GM21737 (cell line): ENCODE measurements around the gene HYI.

ENCODE experiments used
- ATAC-seq: cut with Tn5 transposase; IDR thresholded peaks from one replicate; pipeline ENCODE4 v1.9.1; 2021; ENCODE audit warnings: mild to moderate bottlenecking, moderate library complexity; ENCODE audit not compliant: unreplicated experiment

HYI gene

DNA sequence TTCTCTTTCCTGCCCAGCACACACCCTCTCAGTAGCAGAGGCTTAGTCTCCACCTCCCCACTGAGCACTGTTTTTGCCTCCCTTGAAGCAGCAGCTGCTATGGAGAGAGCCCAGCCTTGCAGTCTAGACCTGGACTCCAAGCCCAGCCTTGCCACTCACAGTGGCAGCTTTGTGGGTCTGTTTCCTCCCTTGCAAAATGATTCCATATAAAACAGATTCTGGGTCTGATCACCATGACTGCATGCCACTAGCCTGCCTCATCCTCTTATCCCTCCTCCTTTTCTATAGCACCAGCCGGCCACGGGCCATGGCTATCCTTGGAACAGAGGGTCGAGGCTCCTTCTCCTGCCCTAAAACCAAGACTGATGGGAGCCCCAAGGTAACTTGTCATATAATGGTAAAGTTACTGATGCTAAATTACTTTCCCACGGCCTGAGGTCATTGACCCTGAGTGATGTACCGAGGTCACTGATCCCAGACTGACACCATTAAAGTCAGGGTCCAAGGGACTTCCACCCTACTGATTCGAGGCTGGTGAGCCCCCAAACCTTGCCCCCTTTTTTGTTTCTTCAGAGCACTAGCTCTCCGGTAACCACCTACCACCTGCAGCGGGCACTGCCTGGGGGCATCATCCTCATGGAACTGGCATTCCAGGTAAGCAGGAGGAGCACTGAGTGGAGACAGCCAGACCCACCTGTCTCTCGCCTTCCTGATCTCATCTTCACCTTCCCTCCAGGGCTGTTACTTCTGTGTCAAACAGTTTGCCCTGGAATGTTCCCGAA is 7.9 kb downstream of the HYI start:
- ATAC-seq = no peak

DNA sequence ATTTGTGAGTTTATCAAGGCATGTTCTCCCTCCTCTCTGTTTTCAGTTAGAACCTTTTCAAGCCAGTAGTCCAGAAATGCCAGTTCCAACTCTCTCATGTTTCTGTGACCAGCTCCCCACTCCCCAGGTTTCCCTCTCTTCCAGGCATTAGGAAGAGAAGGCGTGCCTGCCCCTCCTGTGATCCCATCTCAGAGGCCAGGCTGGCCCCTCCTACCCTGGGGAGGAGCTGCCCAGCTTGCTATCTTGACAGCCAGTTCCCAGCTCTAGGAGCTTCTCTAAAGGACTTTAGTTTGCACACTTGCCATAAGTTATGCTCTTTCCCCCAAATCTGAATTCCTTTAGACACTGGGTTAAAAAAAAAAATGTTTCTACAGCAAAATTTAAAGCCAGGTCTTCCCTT is 8.9 kb downstream of the HYI start:
- no peak for ATAC-seq

DNA sequence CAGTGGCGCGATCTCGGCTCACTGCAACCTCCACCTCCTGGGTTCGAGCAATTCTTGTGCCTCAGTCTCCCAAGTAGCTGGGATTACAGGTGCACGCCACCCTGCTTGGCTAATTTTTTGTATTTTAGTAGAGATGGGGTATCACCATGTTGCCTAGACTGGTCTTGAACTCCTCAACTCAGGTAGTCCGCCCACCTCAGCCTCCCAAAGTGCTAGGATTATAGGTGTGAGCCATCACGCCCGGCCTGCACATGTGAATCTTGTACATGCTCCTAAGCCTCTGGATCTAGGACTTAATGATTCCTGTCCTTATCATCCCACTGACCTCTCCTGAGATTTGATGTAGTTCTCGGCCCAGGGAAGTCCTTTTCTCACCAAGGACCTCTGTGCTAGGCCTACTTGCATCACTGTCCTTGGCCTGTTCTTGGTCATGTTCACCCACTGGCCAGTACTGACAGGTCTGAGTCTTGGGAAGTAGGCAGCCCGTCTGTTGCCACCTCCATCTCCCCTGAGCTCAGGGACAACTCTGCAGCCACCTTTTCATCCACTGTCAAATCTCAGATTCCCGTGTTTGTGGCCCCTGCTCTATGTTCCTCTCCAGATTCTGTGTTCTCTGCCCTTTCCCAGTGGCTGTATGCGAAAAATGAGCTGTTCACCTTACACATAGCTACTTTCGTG is 9.4 kb downstream of the HYI start:
- ATAC-seq = no peak

DNA sequence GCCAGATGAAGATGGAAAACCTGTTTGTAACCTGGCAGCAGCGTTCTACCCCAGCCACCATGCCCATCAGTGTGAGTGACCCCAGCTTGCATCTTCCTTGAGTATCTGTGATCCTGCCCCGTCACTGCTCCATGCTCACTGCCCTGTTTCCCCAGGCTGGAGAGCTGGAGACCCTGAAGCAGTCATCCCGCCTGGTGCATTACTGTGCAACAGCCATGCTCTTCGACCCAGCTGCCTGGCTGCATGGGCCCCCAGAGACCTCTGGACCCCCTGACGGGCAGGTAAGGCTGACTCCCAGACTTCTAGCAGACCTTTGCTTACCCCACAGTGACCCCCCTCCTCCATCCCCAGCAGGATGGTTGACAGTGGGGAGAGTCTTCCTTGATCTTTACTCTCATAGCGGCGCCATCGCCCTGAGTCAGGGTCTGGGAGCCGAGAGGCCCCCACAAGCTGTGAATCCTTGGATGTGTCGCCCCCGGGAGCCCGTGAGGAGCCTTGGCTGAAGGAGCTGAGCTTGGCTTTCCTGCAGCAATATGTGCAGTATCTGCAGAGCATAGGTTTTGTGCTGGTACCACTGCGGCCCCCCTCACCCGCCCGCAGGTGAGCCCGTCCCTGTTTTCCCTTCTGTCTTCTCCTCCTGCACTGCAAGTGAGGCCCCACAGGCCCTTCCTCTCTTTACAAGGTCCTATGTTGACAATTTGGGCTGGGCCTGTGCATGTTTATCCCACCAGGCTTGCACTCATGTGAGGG is 10.4 kb downstream of the HYI start:
- ATAC-seq = no peak

DNA sequence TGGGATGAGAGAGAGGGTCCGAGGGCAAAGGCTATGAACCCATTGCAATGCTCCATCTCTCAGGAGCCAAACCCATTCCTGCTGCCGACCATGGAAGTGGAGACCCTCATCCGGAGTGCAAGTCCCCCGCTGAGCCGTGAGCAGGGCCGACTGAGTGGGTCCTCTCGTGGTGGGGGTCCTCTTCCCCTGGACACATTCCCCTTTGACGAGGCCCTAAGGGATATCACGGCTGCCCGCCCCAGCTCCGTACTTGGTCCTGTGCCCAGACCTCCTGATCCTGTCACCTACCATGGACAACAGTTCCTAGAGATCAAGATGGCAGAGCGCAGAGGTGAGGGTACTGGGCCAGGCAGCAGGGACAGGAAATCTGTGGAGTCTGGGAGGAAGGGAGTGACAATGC is 11.0 kb downstream of the HYI start:
- ATAC-seq = no peak

DNA sequence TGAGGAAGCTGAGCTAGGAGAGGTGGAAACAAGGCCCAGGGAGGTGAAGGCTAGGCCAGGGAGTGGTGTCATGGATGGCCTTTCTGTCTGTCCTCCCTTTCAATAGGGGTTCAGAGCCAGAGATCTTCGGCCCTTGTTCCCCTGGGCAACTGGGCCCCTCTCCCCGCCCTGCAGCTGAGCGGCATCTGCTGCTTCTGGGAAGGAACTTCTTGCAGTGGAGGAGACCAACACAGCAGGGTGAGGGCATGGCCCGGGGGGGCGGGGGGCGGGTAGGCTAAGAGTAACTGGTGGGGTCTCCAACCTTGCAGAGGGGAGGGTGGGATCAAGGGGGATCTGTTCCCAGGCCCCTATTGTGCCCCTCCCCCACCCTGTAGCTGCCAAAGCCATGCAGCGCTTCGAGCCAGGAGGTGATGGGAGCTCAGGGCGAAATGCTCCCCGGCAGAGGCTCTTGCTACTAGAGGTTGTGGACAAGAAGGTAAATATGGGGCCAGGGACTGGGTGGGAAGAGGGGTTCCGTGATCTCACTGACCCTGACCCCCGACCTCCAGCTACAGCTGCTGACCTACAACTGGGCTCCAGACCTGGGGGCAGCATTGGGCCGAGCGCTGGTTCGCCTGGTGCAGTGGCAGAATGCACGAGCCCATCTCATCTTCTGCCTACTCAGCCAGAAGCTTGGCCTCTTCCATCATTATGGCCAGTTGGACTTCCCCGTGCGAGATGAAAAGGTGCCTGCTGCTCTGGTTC is 11.7 kb downstream of the HYI start:
- no peak for ATAC-seq

DNA sequence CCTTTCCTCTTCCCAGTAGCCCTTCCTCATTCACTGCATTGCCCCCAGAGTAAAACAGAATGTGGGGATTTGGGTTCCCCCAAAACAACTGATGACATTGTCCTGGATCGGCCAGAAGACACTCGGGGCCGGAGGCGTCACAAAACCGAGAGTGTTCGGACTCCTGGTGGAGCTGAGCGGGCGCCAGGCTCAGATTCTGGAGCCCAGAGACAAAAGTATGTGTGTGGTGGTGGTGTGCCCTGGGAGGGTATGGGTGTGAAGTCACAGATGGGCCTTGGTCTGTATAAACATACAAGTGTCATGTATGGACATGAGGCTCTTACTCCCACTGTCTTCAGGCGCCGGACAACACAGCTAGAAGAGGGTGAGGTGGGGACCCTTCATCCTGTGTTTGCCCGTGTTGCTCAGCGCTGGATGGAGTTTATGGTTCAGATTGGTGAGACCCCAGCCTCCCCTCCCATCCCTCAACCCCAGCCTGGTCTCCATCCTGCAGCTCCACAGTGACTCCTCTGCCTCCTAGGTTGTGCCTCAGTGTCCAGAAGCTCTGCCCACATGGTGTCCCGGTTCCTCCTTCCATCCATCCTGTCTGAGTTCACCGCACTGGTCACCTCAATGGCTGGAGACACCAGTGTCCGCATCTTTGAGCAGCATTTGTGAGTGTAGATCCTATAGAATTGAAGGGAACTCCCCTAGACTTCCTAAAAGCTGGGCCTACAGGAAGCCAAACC is 12.4 kb downstream of the HYI start:
- no peak for ATAC-seq

DNA sequence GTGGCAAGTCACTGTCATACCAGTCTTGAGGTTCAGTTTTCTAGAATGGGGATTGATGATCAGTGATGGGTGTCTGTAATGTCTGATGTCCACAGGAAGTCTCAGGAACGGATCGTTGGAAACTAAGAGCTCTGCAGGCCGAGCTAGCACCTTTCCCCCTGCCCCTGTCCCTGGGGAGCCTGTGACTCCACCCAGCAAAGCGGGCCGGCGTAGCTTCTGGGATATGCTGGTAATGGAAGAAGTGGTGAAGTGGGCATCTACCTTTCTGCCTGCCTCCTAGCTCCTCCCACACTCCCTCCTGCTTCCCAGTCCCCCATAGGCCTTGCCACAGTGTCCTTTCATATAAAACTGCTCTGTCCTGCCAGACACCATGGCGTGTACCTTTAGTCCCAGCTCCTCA is 13.4 kb downstream of the HYI start:
- ATAC-seq = no peak

DNA sequence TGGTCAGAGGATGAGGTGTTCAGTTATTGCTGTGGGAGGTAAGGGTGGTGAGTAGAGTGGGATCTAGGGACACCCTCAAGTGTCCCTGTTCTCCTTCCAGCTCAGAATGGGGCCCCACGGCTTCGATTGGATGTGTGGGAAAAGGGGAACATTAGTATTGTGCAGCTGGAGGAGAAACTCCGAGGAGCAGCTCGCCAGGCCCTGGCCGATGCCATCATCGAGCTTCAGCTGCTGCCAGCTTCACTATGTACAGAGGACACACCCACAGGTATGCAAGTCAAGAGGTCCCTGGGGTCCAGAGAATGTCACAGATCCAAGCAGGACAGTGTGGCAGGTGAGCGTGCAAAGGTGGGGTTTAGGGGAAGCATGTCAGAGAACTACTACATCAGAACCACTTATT is 13.9 kb downstream of the HYI start:
- ATAC-seq = no peak

DNA sequence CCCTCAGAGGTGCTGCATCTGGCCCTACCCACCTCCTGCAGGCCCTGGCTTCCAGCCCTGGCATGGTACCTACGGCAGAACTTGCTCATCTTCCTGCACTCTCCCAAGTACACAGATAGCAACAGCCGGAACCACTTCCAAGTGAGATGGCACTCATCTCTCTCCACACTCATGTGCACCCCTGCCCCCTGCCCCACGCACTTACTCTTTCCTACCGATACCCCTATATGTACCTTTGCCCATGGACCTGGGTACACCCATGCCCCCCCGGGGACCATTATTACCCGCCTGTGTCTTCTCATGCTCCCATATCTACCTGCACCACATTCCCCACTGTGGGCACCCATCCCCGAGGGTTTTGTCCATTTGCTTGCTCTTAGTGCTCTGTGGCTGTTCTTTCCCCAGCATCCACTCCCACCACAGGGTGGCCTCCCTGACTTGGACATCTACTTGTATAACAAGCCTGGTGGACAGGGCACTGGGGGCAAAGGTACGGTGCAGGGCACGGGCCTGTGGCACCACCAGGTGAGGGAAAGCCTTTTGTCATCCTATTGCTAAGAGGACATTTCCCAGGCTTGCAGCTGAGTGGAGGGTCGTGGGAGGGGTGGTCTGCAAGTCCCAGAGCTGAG is 14.7 kb downstream of the HYI start:
- no peak for ATAC-seq

DNA sequence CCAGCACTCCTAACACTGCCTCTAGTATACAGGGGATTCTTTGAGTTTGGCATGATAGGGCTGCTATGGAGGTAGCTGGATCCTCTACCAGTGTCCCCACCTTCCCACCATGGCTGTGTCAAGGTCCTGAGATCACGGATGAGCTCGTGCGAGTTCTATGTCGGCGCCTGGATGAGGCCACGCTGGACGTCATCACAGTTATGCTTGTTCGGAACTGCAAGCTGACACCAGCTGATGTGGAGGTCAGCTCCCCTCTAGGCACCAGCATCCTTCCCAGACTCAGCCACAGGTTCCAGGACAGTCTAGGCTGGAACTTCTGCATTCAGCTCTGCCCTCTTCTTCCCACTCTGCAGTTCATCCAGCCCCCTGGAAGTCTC is 15.2 kb downstream of the HYI start:
- no peak for ATAC-seq

DNA sequence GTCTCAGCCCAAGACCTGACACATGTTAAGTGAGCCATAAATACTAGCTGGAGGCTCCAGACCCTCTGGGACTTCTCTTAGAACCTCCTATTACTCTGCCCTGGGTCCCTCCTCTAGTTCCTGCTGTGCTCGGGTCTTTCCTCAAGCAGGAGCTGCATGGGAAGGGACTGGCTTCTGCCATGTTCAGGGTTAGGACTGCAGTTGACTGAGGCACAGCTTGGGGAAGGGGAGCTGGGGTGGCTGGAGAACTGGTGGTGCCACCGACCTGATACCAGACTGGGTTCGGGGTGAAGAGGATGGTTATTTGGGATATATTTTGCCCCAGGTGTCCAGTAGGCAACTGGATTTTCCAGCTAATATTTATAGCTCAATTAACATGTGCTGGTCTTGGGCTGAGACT is 15.7 kb downstream of the HYI start:
- no peak for ATAC-seq

DNA sequence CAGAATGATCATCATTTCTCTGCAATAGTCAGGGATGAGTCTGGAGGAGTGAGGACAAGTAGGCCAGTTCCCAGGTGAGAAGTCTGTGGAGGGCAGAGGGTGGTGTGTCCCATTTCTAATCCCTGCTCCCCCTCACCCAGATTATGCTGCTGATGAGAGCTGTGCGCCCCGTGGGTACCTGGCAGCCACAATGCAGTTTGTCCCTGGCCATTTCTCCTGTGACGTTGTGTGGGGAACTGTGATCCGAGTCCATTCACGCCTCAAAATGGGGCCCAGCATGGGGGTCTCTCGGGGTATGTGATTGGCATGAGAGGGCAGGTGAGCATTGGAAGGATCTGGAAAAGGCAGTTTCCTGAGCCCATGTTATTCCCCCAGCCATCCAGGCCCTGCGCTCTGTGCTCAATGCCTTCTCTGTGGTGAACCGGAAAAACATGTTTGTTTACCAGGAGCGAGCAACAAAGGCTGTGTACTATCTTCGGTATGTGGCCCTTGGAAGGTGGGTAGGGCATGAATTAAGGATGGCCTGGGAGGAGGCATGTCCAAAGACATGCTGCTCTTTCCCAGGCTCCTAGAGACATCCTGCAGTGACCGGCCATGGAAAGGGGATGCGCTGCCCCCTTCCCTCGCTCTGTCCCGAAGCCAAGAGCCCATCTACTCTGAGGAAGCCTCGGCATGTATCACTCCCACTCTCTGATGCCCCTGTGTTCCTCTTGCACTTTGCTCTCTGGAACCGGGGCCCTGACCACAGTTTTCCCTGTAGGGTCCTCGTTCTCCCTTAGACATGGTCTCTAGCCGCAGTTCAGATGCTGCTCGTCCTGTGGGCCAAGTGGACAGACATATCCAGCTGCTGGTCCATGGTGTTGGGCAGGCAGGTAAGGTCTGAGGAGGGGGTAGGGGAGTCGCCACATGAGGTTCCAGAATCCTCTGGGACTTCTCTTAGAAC is 16.4 kb downstream of the HYI start:
- no peak for ATAC-seq

DNA sequence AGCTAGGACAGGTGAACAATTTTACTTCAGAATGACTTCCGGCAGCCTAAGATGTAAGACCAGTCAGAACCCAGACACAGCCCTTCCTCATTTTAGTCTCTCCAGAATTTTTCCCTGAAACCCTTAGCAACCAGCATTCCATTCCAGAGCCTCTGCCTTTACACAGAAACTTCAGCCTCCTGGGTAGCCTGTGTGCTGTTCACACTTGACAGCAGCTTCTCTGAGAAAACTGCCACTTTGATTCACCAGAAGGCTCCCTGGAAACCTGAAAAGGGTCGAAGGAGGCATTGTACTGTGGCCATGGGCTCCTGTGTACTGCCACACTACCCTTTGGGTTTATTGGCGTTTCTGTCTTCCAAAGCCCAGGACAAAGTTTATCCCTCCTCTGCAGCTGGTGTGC is 17.4 kb downstream of the HYI start:
- no peak for ATAC-seq

DNA sequence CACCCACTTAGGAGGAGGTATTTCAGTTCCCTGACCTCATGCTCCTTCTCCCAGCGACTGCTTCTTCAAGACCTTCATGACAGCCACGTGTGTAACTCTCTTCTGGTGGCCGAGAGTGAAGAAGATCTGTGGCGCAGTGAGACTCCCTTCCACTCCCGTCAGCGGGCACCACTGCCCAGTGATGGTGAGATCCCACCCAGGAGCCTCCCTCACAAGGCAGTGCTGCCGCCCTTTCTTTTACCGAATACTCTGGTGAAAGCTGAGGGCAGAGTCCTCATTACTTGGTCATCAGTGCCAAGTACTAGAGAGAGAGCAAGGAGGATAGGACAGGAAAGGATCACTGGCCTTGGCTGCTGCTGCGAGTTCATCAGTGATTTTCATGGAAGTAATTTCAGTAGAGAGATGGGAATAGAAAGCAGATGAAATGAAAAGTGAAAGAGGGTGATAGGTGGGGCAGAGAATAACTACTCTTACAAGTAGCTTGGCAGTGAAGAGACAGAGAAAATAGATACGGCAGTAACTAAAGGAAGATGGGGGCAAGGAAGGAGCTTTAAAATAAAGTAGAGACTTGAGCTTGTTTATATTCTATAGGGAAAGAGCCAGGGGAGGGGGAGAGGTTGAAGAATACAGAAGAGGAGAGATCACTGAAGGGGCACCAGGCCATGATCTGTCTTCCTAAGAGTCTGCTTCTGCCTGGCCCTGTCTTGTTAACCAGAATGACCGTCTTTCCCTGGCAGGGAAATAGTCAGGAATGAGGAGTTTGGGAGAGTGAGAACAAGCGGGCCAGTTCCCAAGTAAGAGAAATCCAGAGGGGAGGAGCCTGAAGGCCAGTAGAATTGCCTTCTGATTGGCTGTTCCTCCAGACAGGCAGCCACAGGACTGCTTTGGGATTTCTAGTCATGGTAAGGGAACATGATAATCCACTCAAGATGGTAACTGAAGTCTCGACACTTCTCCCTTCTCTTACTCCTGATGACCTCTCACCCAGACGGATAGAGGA is 18.3 kb downstream of the HYI start:
- ATAC-seq = no peak

DNA sequence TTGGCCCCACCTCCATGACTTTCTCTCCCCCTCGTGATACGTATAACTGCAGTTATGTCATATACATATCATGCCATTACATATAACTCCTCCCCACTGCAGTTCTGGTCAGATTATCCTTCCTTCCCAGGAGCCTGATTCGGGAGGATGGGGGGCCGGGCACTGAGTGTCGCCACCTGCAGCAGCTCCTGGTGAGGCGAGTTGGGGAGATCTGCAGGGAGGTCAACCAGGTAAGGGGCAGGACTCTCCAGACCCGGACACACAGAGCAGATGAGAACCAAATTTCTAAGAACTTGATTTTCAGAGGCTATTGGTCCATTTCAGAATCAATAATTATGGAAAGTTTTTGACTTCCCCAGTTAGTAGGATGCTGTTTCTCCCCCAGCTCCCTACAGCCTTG is 19.5 kb downstream of the HYI start:
- ATAC-seq = no peak

DNA sequence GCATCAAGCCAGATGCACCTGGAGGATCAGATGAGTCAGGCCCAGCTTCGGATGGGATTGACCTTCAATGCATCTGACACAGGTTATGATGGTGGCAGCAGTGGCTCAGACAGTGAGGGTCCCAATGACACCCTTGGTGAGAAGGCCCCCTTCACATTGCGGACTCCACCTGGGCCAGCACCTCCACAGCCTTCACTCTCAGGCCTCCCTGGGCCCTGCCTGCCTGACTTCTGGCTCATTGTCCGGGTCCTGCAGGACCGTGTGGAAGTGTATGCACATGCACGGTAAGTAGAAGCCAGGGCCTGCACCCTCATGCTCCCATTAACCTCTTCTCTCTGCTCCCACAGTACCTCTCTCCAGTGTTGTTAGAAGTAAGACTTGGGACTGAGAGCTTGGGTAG is 20.8 kb downstream of the HYI start:
- ATAC-seq = no peak
